GM06990 (cell line): Measurements from ENCODE around the gene TNPO3.

Experiments used
- DNase-seq: peaks from one replicate; pipeline ENCODE4 v3.0.0-alpha.2; 2011; ENCODE audit not compliant: insufficient read length; ENCODE audit errors: extremely low read depth
- H3K27me3 ChIP-seq: replicated peaks from 2 replicates; pipeline ENCODE4 v1.6.0; 2011; ENCODE audit warnings: low read length; ENCODE audit not compliant: control insufficient read depth, insufficient read depth
- H3K36me3 ChIP-seq: 2 replicates; pipeline ENCODE4 v1.5.1; 2011; ENCODE audit warnings: low read length; ENCODE audit not compliant: control insufficient read depth, insufficient read depth
- H3K4me3 ChIP-seq: replicated peaks from 2 replicates; pipeline ENCODE4 v1.5.1; 2011; ENCODE audit warnings: low read depth, mild to moderate bottlenecking, control low read depth, low read length
- TF ChIP-seq, protein P1 (sequence below): IDR thresholded peaks from 2 replicates; pipeline ENCODE4 v1.5.1; 2011; ENCODE audit warnings: low read length, control low read depth, mild to moderate bottlenecking, inconsistent platforms; ENCODE audit not compliant: insufficient read depth, poor library complexity, severe bottlenecking

Gene TNPO3

DNA sequence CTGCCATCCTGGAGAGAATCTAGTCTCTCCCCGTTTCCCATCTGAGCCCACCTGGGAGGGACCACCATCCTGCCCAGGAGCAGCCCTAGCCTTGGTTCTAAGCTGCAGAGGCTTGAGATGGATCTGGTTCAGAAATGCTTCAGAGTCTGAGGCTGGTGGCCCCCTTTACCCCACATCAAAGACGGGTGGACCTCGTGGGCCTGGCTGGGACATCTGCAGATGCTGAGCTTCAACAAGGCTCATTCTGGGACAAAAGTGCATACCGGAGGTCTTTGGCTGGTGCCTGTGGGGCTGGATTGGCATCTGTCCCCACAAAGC lies 122.1 kb downstream of the TNPO3 start:
- TF ChIP-seq, protein P1, sequence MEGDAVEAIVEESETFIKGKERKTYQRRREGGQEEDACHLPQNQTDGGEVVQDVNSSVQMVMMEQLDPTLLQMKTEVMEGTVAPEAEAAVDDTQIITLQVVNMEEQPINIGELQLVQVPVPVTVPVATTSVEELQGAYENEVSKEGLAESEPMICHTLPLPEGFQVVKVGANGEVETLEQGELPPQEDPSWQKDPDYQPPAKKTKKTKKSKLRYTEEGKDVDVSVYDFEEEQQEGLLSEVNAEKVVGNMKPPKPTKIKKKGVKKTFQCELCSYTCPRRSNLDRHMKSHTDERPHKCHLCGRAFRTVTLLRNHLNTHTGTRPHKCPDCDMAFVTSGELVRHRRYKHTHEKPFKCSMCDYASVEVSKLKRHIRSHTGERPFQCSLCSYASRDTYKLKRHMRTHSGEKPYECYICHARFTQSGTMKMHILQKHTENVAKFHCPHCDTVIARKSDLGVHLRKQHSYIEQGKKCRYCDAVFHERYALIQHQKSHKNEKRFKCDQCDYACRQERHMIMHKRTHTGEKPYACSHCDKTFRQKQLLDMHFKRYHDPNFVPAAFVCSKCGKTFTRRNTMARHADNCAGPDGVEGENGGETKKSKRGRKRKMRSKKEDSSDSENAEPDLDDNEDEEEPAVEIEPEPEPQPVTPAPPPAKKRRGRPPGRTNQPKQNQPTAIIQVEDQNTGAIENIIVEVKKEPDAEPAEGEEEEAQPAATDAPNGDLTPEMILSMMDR = no peak
- peak overlapping the region; percentile 50; the same call in 1 of the 2 replicates for H3K4me3 ChIP-seq
- H3K27me3 ChIP-seq = no peaks in the 10 kb centered on the region

DNA sequence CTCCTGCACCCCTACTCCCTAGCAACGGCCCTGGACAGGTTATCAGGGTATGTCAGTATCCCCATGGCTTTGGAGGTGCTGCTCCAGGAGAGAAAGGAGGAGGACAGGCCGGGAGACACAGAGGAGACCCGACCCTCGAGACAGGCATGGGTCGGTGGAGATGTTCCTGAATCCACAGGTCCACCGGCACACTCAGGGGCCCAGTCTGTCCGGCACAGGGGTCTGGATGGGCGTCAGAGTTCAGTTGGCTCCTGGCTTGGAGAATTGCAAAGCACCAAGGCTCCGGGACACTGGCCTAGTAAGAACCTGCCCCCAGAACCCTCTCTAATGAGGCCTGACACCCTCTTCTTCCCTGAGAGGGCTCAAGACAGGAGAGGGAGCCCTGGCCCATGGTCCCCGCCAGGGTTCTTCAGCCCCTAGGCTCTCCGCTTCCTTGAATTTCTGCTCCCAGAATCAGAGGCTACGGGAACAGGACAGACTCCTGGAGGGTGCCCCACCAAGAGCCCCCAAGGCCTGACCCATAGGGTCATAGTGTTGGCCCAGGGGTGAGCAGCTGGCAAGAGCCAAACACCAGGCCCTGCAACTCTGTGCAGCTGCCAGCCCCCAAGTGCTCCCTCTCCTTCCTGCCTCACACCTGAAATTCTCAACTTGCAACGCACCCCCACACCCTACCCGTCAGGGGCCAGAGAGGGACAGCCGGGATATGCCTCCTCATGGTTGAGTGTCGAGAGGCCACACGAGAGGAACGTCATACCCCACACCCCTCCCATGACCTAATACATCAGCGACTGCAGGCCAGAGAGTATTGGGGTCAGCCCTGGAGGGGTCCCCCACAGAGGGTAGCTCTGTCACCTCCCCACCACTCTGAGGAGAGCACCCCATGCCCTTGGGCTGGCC lies 122.7 kb downstream of the TNPO3 start:
- H3K4me3 ChIP-seq = no peak overlapping the region
- TF ChIP-seq, protein P1 = no peak

More for the DNA sequence above, 122.1 kb downstream of the TNPO3 start:
- peak; percentile 57 for DNase-seq
- no peaks in the 10 kb centered on the region for H3K36me3 ChIP-seq

DNA sequence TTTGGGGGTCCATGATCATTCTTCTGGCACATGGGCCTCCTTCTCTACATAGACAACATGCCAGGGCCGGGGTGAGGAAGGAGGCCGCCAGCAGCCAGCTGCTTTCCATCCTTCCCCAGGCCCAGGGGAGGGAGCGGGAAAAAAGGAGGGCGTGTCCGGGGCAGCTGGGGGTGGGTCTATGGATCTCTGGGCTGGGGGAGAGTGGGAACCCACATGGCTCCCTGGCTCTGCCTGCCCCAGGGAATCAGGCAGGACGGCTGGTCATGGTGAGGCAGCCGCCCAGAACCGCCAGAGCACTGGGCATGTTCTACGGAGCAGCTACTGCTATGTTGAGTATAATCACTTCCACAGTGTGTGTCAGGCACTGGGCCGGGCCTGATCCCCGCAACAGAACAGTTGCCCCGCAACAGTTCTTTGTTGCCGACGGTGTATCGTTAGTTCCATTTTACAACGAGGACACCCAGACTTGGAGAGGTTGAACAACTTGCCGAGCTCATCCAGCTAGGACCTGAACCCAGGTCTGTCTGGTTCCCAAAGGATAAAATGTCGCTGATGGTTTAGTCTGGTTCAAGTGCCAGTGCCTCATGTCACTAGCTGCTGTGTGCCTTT lies 123.6 kb downstream of the TNPO3 start:
- no peak for DNase-seq
- Histone ChIP-seq H3K36me3 (no peaks in the 10 kb centered on the region), H3K27me3 (no peaks in the 10 kb centered on the region), H3K4me3 (no peak overlapping the region)
- TF ChIP-seq, protein P1 = no peak

More for the DNA sequence above, 122.7 kb downstream of the TNPO3 start:
- Histone ChIP-seq H3K27me3 (no peaks in the 10 kb centered on the region), H3K36me3 (no peaks in the 10 kb centered on the region)
- DNase-seq = no peak

DNA sequence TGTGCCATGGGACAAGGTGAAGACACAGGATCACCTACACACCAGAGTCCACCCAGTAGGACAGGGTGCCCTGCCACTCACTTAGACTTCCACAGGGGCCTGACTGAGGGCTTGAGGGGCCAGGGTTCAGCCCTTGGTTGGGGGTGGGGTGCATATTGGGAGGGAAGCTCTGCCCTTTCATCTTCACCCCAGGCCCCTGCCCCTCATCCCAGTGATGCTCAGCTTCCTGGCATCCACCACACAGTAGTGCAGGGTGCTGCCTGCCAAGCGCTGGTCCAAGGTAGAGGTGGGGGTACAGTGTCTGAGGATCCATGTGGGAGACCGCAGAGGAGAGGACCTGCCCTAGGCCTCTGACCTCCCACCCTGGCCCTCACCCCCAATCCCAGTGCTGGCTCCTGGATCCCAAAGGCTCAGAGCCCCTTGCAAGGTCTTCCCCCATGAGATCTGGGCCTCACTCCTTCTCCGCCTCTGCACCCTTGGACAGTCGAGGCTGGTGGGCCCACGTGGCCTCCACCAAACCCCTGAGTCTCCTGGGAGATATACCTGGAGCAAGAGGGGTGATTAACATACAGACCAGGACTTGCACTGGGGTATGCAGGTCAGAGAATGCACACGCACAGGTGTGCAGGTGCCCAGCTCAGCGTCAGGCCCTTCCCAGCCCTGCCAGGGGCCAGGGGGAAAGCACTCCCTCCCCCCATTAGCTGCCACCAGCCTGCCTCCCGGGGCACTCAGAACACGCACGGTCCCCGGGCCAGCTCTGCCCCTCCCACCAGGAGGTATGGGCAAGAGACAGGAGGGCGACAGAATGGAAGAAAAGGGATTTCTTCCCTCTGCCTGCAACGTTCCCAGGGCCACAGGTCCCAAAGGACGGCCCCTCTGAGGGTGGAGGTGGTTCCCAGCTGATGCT lies 125.8 kb downstream of the TNPO3 start:
- DNase-seq = no peak
- Histone ChIP-seq H3K36me3 (no peaks in the 10 kb centered on the region), H3K27me3 (no peaks in the 10 kb centered on the region), H3K4me3 (no peak overlapping the region)
- TF ChIP-seq, protein P1 = no peak

DNA sequence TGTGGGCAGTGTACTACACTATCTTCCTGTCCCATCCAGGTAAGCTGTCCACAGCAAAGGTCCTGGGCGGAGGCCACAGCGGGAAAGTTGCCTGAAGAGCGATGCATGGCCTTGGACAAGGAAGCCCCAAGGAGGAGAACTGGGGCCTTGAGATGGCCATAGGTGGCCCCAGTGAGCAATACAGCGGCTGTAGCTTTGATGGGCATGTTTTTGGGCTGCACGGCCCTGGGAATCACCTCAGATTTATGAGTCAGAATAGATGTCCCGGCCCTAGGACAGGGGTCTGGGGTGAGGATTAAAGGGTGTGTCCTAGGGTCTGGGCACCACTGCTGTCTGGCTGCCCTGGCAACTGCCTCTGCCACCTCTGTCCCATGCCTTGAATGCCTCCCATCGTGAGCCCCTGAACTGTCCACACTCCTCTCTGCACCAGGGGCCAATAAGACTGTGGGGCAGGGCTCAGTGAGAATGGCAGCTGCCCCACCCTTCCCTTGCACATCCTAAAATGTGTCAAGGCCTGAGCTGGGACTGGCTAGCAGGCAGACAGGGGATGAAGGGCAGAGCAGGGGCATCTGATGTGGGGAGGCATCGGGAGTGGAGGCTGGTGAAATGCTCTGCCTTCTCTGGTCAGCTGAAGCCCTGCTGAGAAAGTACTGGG lies 126.6 kb downstream of the TNPO3 start:
- Histone ChIP-seq H3K27me3 (no peaks in the 10 kb centered on the region), H3K4me3 (no peak overlapping the region), H3K36me3 (no peaks in the 10 kb centered on the region)
- no peak for DNase-seq
- TF ChIP-seq, protein P1 = no peak
